HG03442 (cell line): ENCODE data around the gene FRMD5.

Source experiments
- ATAC-seq: cut with Tn5 transposase; IDR thresholded peaks from one replicate; pipeline ENCODE4 v1.9.1; 2021; ENCODE audit warnings: mild to moderate bottlenecking, moderate library complexity; ENCODE audit not compliant: unreplicated experiment

Gene FRMD5

GRCh38 chr15:43981576-43981975 is 213.5 kb downstream of the FRMD5 start:
- no peak for ATAC-seq

- peak; percentile 58 for ATAC-seq
Observed at GRCh38 chr15:43977072-43977884, 217.8 kb downstream of the FRMD5 start.

- no peak for ATAC-seq
Observed at GRCh38 chr15:43975770-43976169, 219.3 kb downstream of the FRMD5 start.

GRCh38 chr15:43975326-43975725 is 219.7 kb downstream of the FRMD5 start:
- ATAC-seq, result no peak

DNA sequence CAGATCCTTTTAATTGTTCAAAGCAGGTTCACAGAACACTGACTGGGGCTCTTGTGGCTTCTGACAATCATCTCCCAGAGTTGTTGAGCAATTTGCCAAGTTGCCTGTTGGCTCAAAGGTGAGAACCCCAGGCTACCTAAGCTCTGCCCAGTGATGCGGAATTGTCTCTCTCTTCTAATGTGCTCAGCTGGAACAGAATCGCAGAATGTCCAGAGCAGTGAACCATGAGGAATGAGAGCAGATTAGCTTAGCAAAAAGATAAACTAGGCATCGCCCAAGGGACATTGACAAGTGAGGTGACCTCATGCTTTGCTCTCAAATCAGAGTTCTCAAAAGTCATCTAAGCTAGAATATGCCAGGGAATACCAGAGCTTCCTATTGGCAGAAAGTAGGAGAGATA is 220.2 kb downstream of the FRMD5 start:
- no peak for ATAC-seq

- no peak for ATAC-seq
Observed at GRCh38 chr15:43969802-43970375, 225.2 kb downstream of the FRMD5 start.

DNA sequence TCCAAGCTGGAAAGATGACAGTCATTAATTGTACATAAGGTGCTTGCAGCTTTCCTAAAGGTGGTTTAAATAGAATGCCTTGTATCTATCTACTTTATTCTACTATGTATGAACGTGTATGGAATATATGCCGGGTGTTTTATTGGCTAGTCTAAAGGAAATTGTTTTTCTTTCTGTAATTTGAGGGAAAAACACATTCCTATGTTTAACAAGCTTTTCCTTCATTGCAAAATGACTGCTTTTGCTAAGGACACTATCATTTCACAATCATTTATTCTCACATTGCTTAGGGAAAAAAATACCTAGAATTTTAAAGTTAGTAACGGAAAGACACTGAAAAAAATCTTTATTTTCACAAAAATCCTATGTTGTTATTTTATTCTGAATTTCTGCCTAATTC is 226.5 kb downstream of the FRMD5 start:
- no peak for ATAC-seq

DNA sequence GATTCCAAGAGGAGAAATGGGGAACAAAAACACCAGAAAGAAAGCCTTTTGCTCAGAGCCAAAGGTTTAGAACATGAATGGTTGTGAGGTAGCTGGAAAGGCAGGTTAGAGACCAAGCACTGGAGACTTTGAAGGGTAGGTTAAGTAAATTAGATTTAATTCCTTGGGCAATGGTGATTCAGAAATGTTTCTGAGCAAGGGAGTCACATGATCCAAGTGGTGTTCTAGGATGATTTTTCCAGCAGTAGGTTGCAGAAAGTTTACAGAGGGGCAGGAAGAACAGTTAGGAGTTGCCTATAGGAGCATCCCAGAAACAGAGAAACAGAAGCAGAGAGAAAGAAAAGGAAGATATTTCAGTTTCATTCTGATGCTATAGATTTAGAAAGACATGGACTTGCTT is 228.4 kb downstream of the FRMD5 start:
- ATAC-seq, result no peak

DNA sequence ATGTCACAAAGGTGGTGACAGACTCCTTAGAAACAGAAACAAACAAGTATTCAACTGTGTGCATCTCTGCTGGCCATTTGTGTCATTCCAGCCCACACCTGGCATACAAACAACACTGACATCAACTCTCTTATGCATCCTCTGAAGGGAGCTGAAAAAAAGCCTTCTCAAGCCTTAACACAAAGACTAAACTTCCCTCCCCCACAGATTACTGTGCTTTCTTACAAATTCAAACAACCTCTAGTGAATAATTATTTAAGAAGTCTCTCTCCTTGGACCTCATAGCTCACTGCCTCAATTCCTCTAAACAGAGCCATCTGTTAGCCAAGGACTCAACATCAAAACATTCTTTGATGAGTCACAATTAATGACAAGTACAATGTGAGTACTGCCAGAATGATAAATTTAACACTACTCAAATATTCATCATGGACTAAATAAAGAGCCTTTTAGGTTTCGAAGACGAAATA is 236.2 kb downstream of the FRMD5 start:
- ATAC-seq, result no peak

- ATAC-seq, result no peak
Observed at GRCh38 chr15:43957724-43958123, 237.3 kb downstream of the FRMD5 start.

GRCh38 chr15:43955140-43955539 is 239.9 kb downstream of the FRMD5 start:
- ATAC-seq, result no peak

GRCh38 chr15:43954181-43954621 is 240.9 kb downstream of the FRMD5 start:
- no peak for ATAC-seq

GRCh38 chr15:43953402-43953801 is 241.7 kb downstream of the FRMD5 start:
- ATAC-seq, result no peak

DNA sequence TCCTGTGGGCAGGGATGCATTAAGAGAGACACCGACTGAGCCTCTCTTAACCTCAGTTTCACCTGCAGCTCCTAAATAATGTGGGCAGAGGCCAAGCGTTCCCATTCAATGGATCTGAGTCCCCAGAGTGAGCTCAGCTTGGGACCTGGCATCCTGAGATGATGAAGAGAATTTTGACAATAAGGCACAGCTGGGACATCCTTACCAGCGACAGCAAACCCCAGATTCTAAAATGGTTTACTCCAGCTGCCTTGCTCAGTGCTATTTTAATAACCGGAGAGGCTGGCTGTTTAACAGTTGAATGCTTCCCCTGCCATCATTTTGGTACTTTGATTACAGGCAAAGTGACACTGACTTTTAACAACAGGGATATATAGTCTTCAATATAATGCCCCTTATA is 244.5 kb downstream of the FRMD5 start:
- no peak for ATAC-seq

GRCh38 chr15:43948691-43949325 is 246.3 kb downstream of the FRMD5 start:
- peak; percentile 78 for ATAC-seq

DNA sequence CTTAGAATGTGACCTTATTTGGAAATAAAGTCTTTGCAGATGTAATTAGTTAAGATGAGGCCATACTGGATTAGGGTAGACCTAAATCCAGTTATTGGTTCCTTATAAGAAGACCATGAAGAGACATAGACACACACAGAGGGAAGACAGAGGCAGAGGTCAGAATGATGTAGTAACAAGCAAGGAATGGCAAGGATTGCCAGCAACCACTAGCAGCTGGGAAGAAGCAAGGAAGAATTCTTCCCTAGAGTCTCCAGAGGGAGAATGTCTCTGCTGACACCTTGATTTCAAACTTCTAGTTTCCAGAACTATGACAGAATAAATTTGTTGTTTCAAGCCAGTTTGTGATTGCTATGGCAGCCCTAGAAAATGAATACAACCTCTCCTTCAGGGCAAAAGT is 251.6 kb downstream of the FRMD5 start:
- ATAC-seq, result no peak

DNA sequence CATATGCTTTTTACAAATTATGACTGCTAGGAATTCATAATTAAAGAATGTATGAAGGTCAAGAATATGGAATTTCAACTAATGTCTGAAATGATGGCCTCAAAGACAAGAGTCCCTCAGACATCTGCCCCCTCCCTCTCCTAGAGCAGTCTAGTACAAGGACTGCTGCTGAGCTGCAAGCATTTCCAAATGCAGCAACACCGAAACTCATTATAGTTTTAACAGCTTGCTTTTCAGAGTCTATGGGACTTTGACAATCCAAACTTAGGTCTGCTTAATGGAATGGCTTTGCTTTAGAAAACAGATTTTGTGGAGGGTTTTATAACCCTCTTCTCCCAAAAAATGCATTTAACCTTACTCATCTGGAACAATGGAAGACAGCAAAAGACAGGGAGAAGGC is 252.9 kb downstream of the FRMD5 start:
- no peak for ATAC-seq

GRCh38 chr15:43941555-43941954 is 253.5 kb downstream of the FRMD5 start:
- ATAC-seq, result no peak

DNA sequence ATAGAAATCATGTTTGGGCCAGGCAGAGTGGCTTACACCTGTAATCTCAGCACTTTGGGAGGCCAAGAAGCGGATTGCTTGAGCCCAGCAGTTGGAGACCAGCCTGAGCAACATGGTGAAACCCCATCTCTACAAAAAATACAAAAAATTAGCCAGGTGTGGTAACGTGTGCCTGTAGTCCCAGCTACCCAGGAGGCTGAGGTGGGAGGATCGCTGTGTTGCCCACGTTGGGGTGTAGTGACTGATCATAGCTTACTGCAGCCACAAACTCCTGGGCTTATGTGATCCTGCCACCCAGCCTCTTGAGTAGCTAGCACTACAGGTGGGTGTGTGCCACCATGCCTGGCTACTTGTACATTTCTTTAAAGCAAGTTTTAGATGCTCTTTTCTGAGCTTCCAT is 254.0 kb downstream of the FRMD5 start:
- no peak for ATAC-seq

- no peak for ATAC-seq
Observed at GRCh38 chr15:43939070-43939469, 256.0 kb downstream of the FRMD5 start.

DNA sequence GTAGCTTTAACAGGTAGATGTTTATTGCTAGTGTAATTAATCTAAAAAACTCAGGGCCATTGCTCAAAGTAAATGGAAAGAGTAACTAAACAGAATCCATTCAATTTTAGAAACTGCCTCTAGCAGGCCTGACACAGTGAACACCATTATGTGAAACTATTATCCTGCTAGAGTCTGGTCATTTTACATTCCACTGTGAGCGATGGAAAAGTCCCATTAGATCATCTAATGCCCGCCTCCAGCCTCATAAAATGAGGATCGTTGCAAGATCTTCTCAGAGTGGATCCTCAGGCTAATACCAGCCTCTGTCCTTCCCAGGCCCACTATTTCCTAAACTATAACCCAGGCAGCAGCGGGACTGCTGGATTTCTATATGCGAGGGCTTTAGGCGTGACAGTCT is 260.6 kb downstream of the FRMD5 start:
- ATAC-seq, result no peak

DNA sequence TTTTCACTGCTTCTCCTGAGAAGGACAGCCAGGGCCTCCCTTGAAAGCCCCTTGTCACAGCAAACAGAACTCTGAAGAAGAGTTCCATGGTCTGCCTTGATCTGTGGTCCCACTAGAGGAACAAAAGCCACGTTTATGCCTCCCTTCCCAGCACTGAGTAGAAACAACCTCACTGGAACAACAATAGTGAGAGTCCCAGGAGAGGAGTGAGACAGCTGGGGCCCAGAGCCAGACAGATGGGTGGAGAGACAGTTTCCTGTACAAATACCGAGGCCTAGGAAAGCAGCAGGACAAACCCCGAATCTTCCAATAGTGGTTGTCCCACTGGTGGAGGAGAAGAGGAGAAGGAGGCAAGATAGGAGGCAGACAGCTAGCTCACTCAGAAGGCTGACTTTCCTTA is 262.2 kb downstream of the FRMD5 start:
- ATAC-seq, result no peak
